GM19023 (cell line): ENCODE data around the gene ZEB2.

Experiments
- ATAC-seq: cut with Tn5 transposase; IDR thresholded peaks from one replicate; pipeline ENCODE4 v1.9.1; 2021; ENCODE audit warnings: mild to moderate bottlenecking, moderate library complexity; ENCODE audit not compliant: unreplicated experiment

The ZEB2 gene

DNA sequence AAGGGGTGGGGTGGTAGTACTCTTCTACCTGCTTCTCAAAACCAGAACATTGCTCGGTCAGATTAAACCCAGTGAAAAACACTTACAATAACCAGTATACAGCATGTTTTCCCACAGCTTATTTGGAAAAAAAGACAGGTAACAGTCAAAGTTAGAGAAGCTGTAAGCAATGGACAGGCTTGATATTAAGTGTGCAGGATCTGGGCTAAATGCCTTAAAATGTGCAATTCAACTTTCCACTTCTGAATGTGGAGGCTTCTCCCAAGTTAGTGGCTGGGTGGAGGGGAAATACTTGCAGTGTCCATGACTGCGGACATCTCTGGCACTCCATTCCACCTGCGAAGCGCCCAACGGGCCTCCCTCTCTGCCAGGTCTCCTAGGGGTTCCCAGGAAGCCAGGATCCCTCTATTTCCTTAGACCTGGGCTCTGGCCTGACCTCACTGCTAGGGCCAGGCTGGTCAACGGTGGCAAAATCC is 5.3 kb downstream of the ZEB2 start:
- ATAC-seq = no peak

- ATAC-seq = no peak
Observed at GRCh38 chr2:144513388-144514101, 6.4 kb downstream of the ZEB2 start.

DNA sequence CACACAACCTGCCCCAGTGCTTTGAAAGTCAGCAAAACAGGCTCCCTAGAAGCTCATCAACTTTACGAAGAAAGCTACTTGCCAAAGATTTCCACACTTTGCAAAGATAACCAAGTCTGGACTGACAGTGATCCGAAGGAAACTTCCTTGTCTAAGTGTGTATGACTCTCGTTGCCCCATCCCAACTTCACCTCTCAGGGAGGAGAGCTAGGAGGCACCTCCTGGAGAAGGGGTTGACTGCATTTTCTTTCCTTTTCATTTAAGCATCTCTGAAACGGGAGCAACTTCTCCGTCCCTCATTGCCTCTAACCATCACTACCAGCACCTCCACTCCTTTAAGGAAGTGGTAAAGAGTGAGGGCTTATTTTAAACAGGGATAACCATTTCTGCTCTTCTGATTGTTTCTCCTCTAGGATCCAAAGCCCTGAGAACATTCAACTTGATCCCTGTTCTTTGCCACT is 7.0 kb downstream of the ZEB2 start:
- ATAC-seq = no peak

DNA sequence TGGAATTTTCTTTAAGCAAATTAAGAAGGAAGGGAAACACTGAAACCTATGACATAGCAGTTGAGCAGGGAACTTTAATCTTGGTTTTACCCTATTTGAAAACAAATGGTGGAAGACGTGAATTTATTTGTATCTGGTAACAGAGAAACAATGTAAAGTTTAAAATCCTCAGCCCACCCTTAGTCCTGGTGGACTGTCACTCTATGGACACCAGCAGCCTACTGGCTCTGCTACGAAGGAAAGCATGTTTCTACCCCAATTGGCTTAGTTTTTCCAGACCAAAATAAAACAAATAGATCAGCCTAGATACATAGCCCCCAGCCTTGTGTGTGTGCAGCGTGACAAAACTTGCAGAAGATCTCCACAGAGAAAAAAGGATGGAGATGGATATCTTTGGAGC is 7.4 kb downstream of the ZEB2 start:
- ATAC-seq = no peak

GRCh38 chr2:144511937-144512336 is 8.0 kb downstream of the ZEB2 start:
- ATAC-seq = no peak

DNA sequence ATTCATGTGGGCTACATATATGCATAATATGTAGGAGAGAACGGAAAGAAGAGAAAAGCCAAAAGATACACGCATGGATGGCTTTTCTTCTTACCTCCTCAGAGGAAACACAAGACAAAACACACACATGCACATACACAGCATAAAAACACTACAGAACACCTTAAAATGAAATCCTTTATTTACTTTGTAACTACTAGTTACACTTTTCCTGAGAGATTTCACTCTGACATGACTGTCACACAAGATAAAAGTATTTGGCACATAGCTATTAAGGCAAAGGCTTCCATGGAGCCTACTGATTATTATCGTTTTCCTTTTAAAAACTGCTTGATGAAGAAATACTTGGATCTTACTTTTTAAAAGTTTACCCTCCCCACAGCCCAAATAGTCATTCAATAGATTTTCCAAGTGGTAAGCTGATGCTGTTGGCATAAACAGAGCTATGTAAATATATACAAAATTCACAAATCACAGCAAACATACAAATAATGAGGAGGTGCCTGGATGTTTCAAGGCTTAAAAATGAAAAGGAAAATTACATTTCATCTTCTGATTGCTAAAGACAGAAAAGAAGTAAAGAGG is 8.6 kb downstream of the ZEB2 start:
- ATAC-seq = no peak

DNA sequence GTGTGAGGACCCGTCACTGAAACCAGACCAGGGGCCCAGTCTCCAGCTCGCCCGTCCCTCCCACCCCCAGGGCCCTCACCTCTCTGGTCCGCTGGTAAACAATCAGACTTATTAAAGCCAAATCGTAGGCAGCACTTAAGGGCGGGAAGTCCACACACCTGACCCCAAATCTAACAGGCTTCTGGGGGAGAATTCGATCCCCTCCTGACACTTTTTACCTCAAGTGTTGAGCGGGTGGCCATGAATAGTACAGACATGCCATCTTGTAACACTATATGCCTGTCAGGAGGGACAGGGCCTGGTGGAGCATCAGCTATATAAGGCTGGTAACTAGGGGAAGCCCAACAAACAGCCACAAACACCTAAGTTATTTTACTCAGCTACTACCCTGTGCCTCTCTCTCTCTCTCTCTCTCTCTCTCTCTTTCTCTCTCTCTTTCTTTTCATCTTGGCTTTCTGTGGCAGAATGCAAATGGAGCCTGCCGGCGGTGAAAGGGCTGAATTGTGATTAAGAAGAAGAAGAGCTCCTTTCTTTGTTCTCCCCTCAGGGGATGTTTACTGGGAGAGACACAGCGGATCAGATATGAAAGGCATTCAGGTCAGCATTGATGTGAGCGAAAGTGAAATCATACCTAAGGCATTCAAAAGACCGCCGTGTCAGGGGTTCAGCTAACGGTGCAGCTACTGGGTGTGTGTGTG is 9.5 kb downstream of the ZEB2 start:
- ATAC-seq = peak; percentile 86

DNA sequence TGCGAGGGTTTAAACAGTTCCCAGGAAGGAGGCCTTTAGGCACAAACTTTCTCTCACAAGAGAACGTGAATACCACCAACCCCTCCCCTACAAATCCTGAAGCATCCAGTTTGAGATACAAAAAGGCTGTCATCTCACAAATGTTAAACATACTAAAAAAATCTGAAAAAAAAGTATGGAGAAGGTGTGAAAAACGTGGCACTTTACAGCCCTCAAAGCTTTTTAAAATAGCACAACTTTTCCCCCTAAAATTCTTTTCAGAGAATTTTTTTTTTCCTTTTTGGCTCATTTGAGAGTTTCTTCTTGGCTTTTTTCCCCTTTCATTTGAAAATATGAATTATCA is 10.1 kb downstream of the ZEB2 start:
- ATAC-seq = no peak

GRCh38 chr2:144509001-144509878 is 10.7 kb downstream of the ZEB2 start:
- no peak for ATAC-seq

GRCh38 chr2:144508172-144508851 is 11.6 kb downstream of the ZEB2 start:
- no peak for ATAC-seq

DNA sequence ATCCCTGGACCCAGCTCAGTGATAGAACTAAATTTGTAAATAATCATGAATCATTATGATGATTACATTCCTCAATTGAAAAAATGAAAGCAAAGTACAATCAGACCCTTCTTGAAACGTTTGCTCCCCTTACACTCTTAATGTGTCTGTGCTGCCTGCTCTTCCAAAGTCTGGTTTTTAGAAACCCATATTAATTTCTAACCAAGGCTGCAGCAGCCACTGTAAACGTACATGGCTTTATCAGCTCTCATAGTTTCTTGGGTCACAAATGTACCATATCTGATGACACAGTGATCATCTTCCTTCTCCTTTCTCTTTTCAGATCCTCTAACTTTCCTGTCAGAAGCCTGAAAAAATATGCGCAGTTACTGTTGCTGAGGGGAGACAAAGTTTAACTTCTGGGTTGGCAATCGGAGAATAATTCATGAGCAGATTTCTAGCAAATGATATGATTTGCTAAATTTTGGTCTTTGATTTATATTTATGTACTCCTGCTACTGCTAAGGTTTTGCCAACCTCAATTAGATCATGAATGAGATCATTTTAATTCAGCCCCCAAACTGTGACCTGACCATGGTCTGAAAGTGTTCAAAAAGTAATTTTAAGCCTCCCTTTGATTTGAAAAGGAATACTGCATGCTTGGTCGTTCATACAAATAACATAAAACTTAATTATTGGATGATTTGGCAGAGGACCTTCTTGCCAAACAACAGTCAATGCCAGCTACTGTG is 12.3 kb downstream of the ZEB2 start:
- ATAC-seq = no peak

- no peak for ATAC-seq
Observed at GRCh38 chr2:144505245-144505831, 14.6 kb downstream of the ZEB2 start.

DNA sequence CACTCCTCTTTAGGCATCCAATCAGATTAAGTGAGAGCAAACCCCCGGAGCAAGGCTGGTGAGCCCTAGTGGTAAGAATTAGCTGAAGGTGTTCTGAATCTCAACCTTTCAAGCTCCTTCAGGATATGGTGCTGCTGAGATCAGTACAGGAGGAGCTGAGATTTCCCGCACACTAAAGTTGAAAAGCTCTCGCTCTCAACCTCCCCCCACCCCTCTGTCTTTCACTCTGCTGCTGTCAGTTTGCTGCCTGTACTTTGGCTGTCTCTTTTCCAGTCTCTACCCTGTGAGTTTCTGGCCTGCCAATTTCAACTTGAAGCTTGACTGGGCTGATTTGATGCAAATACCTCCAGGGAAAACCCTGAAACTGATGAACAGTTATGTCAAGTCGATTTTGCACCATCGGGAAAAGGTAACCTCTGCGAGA is 15.7 kb downstream of the ZEB2 start:
- no peak for ATAC-seq

DNA sequence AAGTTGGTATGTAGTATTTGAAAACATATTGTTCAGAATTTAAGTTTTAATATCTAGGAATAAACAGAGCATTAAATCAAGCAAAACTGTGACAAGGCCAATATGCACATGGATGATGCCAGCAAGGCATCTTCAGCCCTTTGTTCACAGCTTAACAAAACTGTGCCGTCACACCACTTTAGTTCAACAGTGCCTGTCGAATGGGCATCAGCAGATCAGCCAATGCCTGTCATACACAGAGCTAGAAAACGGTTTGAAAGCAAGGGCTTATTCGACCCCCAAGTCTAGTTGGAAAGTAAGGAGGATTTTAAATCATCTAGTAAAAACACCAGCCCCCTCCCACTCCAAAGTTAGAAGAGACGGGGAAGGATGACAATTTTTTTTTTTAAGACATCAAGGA is 16.7 kb downstream of the ZEB2 start:
- ATAC-seq = no peak

- no peak for ATAC-seq
Observed at GRCh38 chr2:144502369-144502768, 17.6 kb downstream of the ZEB2 start.

- ATAC-seq = no peak
Observed at GRCh38 chr2:144501627-144502026, 18.3 kb downstream of the ZEB2 start.

GRCh38 chr2:144501118-144501517 is 18.8 kb downstream of the ZEB2 start:
- ATAC-seq = no peak

DNA sequence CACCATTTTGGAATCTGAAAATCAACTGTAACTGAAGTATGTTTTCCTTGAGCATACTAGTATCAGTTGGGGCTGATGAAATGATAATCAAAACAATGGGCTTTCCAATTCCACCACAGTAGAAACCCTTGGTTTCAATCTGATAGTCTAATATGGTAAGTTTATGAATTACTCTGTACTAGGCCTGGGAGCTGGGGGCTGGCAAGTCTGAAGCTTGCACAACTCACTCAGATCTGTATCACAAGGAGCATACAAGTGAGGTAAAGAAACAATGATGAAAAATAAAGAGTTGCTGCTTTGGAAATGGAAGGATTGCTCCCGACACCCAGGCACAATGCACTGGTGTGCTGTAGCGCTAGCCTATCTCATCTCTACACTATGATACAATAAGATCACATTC is 19.4 kb downstream of the ZEB2 start:
- no peak for ATAC-seq

DNA sequence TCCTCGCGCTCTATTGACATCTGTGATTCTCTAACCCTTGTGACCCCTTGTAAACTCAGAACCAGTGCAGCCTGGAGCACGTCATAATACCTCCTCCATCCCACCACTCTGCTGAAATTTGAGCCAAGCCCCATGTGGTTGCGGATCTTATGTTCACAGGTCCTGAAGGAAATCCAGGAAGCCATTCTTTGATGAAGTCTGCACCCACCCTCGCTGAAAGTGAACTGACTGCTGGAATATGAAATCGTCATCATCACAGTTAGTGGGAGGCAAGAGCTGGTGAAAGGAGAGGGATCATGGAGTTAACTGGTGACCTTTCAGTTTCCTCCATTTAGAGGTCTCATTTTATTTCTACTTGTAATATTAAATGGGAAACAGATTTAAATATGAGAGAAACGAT is 21.6 kb downstream of the ZEB2 start:
- no peak for ATAC-seq
